ENCODE results near the gene FGF22. TPM values are rescaled to one million over a fixed set of nuclear protein-coding genes. Genes with fewer than 3 reads are reported as not detected.

Gene FGF22
- total and polyA plus RNA-seq, 4 donors, result 0.10 to 0.85 (median 0.34) TPM

- WGBS, 2 donors, result 33 to 43% methylated on average over 61 to 75 of the region's 75 CpGs
- Histone ChIP-seq H3K4me3 (no peak overlapping the region), H3K27me3 (ENCODE audit: control insufficient read depth in 3 of 3, insufficient read depth in 3 of 3, low read length in 2 of 3) (peaks cover 7 to 27% (median 23%) of the 10 kb centered on the region in 3 donors), H3K4me1 (ENCODE audit: control insufficient read depth in 5 of 5, insufficient read depth in 5 of 5, low read length in 5 of 5) (peaks cover 0 to 15% (median 0%) of the 10 kb centered on the region in 5 donors), H3K27ac (ENCODE audit: low read depth in 1 of 2, low read length in 1 of 2) (no peak overlapping the region), H3K9ac (ENCODE audit: insufficient read depth in 1 of 2, low read length in 2 of 2) (no peak overlapping the region), H3K9me3 (ENCODE audit: control insufficient read depth in 4 of 4, insufficient read depth in 3 of 4, low read length in 3 of 4) (peaks cover 0 to 5% (median 0%) of the 10 kb centered on the region in 4 donors), H3K36me3 (ENCODE audit: control insufficient read depth in 4 of 4, insufficient read depth in 4 of 4, low read length in 4 of 4) (no peaks in the 10 kb centered on the region)
- TF ChIP-seq CTCF (IDR thresholded peaks at IDR 0.05; ENCODE audit: control extremely low read depth, extremely low read depth), result no peak
- peak; percentile 37 to 50 (median 44) for DNase-seq
- no peak for ATAC-seq (ENCODE audit: insufficient read depth, low FRiP score)
These were observed 48.4 kb upstream of the FGF22 start for GRCh38 chr19:591099-591958.

- no peak for DNase-seq
These were observed 47.6 kb upstream of the FGF22 start for GRCh38 chr19:592101-592500.

GRCh38 chr19:593055-593454, 46.6 kb upstream of the FGF22 start:
- Histone ChIP-seq H3K9ac (ENCODE audit: insufficient read depth in 1 of 2, low read length in 2 of 2) (no peak overlapping the region), H3K27me3 (ENCODE audit: control insufficient read depth in 3 of 3, insufficient read depth in 3 of 3, low read length in 2 of 3) (peaks cover 7 to 27% (median 23%) of the 10 kb centered on the region in 3 donors), H3K27ac (ENCODE audit: low read depth in 1 of 2, low read length in 1 of 2) (no peak overlapping the region), H3K4me3 (no peak overlapping the region), H3K9me3 (ENCODE audit: control insufficient read depth in 4 of 4, insufficient read depth in 3 of 4, low read length in 3 of 4) (peaks cover 0 to 5% (median 0%) of the 10 kb centered on the region in 4 donors), H3K36me3 (ENCODE audit: control insufficient read depth in 4 of 4, insufficient read depth in 4 of 4, low read length in 4 of 4) (no peaks in the 10 kb centered on the region), H3K4me1 (ENCODE audit: control insufficient read depth in 5 of 5, insufficient read depth in 5 of 5, low read length in 5 of 5) (peaks cover 0 to 14% (median 0%) of the 10 kb centered on the region in 5 donors)
- no peak for TF ChIP-seq CTCF (IDR thresholded peaks at IDR 0.05; ENCODE audit: control extremely low read depth, extremely low read depth)
- WGBS, 2 donors, result 82 to 83% methylated on average over 18 of the region's 18 CpGs
- no peak for ATAC-seq (ENCODE audit: insufficient read depth, low FRiP score)
- no peak for DNase-seq

More at GRCh38 chr19:592101-592500, 47.6 kb upstream of the FGF22 start:
- no peaks in the 10 kb centered on the region for H3K36me3 ChIP-seq (ENCODE audit: control insufficient read depth in 4 of 4, insufficient read depth in 4 of 4, low read length in 4 of 4)
- no peak overlapping the region for H3K4me3 ChIP-seq
- peaks cover 7 to 27% (median 23%) of the 10 kb centered on the region in 3 donors for H3K27me3 ChIP-seq (ENCODE audit: control insufficient read depth in 3 of 3, insufficient read depth in 3 of 3, low read length in 2 of 3)
- no peak overlapping the region for H3K27ac ChIP-seq (ENCODE audit: low read depth in 1 of 2, low read length in 1 of 2)
- H3K9me3 ChIP-seq (ENCODE audit: control insufficient read depth in 4 of 4, insufficient read depth in 3 of 4, low read length in 3 of 4), result peaks cover 0 to 5% (median 0%) of the 10 kb centered on the region in 4 donors
- no peak for ATAC-seq (ENCODE audit: insufficient read depth, low FRiP score)
- 75 to 79% methylated on average over 18 to 19 of the region's 19 CpGs for WGBS, 2 donors
- H3K4me1 ChIP-seq (ENCODE audit: control insufficient read depth in 5 of 5, insufficient read depth in 5 of 5, low read length in 5 of 5), result peaks cover 0 to 15% (median 0%) of the 10 kb centered on the region in 5 donors
- H3K9ac ChIP-seq (ENCODE audit: insufficient read depth in 1 of 2, low read length in 2 of 2), result no peak overlapping the region
- TF ChIP-seq CTCF (IDR thresholded peaks at IDR 0.05; ENCODE audit: control extremely low read depth, extremely low read depth), result no peak

Measured in lung (tissue), 12 donors.